SU-DHL-6 (cell line): ENCODE results near the gene ADPGK.
"Not testable (repeated sequence)": the region's sequence is repeated elsewhere in the genome, so short reads cannot be mapped to it uniquely, and the experiment has no call there.

ENCODE experiments used
- H2AFZ ChIP-seq: fragments of 200-600 bp; sonication (generic); 2 replicates; pipeline ENCODE4 v1.6.1; 2014; ENCODE audit warnings: low read depth, mild to moderate bottlenecking, moderate library complexity, mixed read lengths, antibody characterized with exemption, low read length; ENCODE audit not compliant: severe bottlenecking
- H3F3A ChIP-seq: fragments of 200-600 bp; shearing (Covaris generic); 2 replicates; pipeline ENCODE4 v1.6.0; 2016; ENCODE audit warnings: antibody characterized with exemption, mild to moderate bottlenecking; ENCODE audit not compliant: insufficient read depth
- H3K27ac ChIP-seq: fragments of 200-600 bp; sonication (generic); 2 replicates; pipeline ENCODE4 v1.5.1; 2016; ENCODE audit warnings: low read depth, mild to moderate bottlenecking, low read length, moderate library complexity, mixed read lengths
- H3K27me3 ChIP-seq: fragments of 200-600 bp; sonication (generic), shearing (Covaris generic); 2 replicates; pipeline ENCODE4 v1.6.0; 2014; ENCODE audit warnings: mild to moderate bottlenecking, low read length
- H3K36me3 ChIP-seq: fragments of 200-600 bp; sonication (generic); 2 replicates; pipeline ENCODE4 v1.6.1; 2014; ENCODE audit warnings: mild to moderate bottlenecking, low read length, mixed read lengths
- H3K4me2 ChIP-seq: fragments of 300-600, 200-600 bp; shearing (Covaris generic), sonication (generic); 2 replicates; pipeline ENCODE4 v1.6.0; 2014; ENCODE audit warnings: low read length, low read depth, mild to moderate bottlenecking; ENCODE audit not compliant: poor library complexity, severe bottlenecking
- H3K4me3 ChIP-seq: fragments of 200-600 bp; sonication (generic); 2 replicates; pipeline ENCODE4 v1.5.1; 2014; ENCODE audit warnings: antibody characterized with exemption, low read length, mild to moderate bottlenecking, mixed read lengths; ENCODE audit not compliant: insufficient read depth, poor library complexity, severe bottlenecking
- H3K79me2 ChIP-seq: fragments of 200-600 bp; sonication (generic); 2 replicates; pipeline ENCODE4 v1.6.1; 2014; ENCODE audit warnings: mild to moderate bottlenecking, low read length, moderate library complexity; ENCODE audit not compliant: insufficient read depth
- H3K9ac ChIP-seq: fragments of 200-600 bp; sonication (generic); 2 replicates; pipeline ENCODE4 v1.7.0; 2014; ENCODE audit warnings: mild to moderate bottlenecking, low read length
- H3K9me2 ChIP-seq: fragments of 200-600 bp; sonication (generic); replicated peaks from 2 replicates; pipeline ENCODE4 v1.6.1; 2014; ENCODE audit warnings: low read length; ENCODE audit not compliant: insufficient read depth
- H3K9me3 ChIP-seq: fragments of 200-600 bp; sonication (generic); 2 replicates; pipeline ENCODE4 v1.6.1; 2014; ENCODE audit warnings: low read length, mixed read lengths; ENCODE audit not compliant: insufficient read depth
- H4K20me1 ChIP-seq: fragments of 200-600 bp; sonication (generic); 2 replicates; pipeline ENCODE4 v1.6.1; 2014; ENCODE audit warnings: low read depth, mild to moderate bottlenecking, antibody characterized with exemption, low read length, moderate library complexity, mixed read lengths
- CTCF ChIP-seq: fragments of 200-600 bp; sonication (generic); IDR thresholded peaks from one replicate; pipeline ENCODE4 v1.5.1; 2017; ENCODE audit warnings: antibody characterized with exemption, mild to moderate bottlenecking, low read length, moderate library complexity; ENCODE audit not compliant: insufficient read depth, poor library complexity, severe bottlenecking
- EZH2phosphoT487 ChIP-seq: fragments of 200-600 bp; sonication (generic), shearing (Covaris generic); conservative IDR thresholded peaks from 2 replicates; pipeline ENCODE4 v1.6.1; 2018; ENCODE audit warnings: mild to moderate bottlenecking, antibody characterized with exemption, low read length, moderate library complexity, mixed read lengths

ADPGK gene

GRCh38 chr15:72732086-72732485, 51.5 kb downstream of the ADPGK start:
- H3K27ac ChIP-seq, result no peak overlapping the region
- H2AFZ ChIP-seq, result no peak overlapping the region
- no peaks in the 10 kb centered on the region for H3K9me3 ChIP-seq
- no peak for TF ChIP-seq EZH2phosphoT487
- no peak for TF ChIP-seq CTCF
- H3K27me3 ChIP-seq, result no peaks in the 10 kb centered on the region
- H4K20me1 ChIP-seq, result no peaks in the 10 kb centered on the region
- H3K4me3 ChIP-seq, result no peak overlapping the region
- no peaks in the 10 kb centered on the region for H3K79me2 ChIP-seq
- no peaks in the 10 kb centered on the region for H3F3A ChIP-seq
- H3K9me2 ChIP-seq, result no peaks in the 10 kb centered on the region
- no peak overlapping the region for H3K9ac ChIP-seq
- no peak overlapping the region for H3K4me2 ChIP-seq
- H3K36me3 ChIP-seq, result 0 out of 2 replicates have a peak, but pooled peaks cover 1% of the 10 kb centered on the region

- Histone ChIP-seq H3K79me2 (no peaks in the 10 kb centered on the region), H3K4me3 (no peak overlapping the region), H2AFZ (no peak overlapping the region), H3K9me2 (no peaks in the 10 kb centered on the region), H3K9me3 (no peaks in the 10 kb centered on the region), H3K4me2 (no peak overlapping the region), H3K27ac (no peak overlapping the region), H3K36me3 (no peaks in the 10 kb centered on the region), H3F3A (no peaks in the 10 kb centered on the region), H3K9ac (no peak overlapping the region), H3K27me3 (no peaks in the 10 kb centered on the region), H4K20me1 (no peaks in the 10 kb centered on the region)
- TF ChIP-seq CTCF (no peak), EZH2phosphoT487 (no peak)
Measured at GRCh38 chr15:72728821-72729220, 54.7 kb downstream of the ADPGK start.

- not testable (repeated sequence) for H3K4me2 ChIP-seq, H3K9me3 ChIP-seq, H3K79me2 ChIP-seq, H3K4me3 ChIP-seq, H3F3A ChIP-seq, H3K9ac ChIP-seq, H4K20me1 ChIP-seq, H2AFZ ChIP-seq, H3K36me3 ChIP-seq, H3K9me2 ChIP-seq, H3K27me3 ChIP-seq, H3K27ac ChIP-seq
Measured at GRCh38 chr15:72728249-72728648, 55.3 kb downstream of the ADPGK start.

DNA sequence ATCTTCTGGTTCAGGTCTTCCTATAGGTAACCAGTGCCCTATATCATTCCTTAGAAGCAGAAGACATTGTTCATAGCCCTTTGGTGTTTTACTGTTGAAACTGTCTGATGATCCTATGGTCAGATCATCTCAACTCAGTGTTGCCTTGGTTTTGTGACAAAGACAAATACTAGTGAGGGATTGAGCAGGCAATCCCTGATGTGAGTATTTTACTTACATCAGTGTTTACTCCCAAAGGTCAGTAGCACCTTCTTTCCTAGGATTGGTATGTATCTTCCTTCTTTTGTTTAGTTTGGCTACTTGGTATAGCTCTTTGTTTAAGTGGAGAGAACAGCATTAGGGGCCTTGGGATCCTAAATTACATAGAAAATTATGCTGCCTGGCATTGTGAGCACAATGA, 56.4 kb downstream of the ADPGK start:
- H3K27ac ChIP-seq, result no peak overlapping the region
- H3F3A ChIP-seq, result no peaks in the 10 kb centered on the region
- no peaks in the 10 kb centered on the region for H4K20me1 ChIP-seq
- H3K27me3 ChIP-seq, result no peaks in the 10 kb centered on the region
- no peaks in the 10 kb centered on the region for H3K36me3 ChIP-seq
- no peaks in the 10 kb centered on the region for H3K79me2 ChIP-seq
- no peak overlapping the region for H2AFZ ChIP-seq
- H3K9me3 ChIP-seq, result no peaks in the 10 kb centered on the region
- no peak overlapping the region for H3K4me2 ChIP-seq
- H3K9ac ChIP-seq, result no peak overlapping the region
- TF ChIP-seq EZH2phosphoT487, result no peak
- no peak for TF ChIP-seq CTCF
- H3K4me3 ChIP-seq, result no peak overlapping the region
- H3K9me2 ChIP-seq, result no peaks in the 10 kb centered on the region

GRCh38 chr15:72725851-72726250, 57.7 kb downstream of the ADPGK start:
- H3K4me2 ChIP-seq, H3K9ac ChIP-seq, H3K79me2 ChIP-seq, H3K27ac ChIP-seq, H3K4me3 ChIP-seq, H3F3A ChIP-seq, H4K20me1 ChIP-seq, H3K27me3 ChIP-seq, H3K9me3 ChIP-seq, H2AFZ ChIP-seq, H3K9me2 ChIP-seq, H3K36me3 ChIP-seq: not testable (repeated sequence)
